ENCODE data around the gene RAPGEF1.

Gene RAPGEF1

DNA sequence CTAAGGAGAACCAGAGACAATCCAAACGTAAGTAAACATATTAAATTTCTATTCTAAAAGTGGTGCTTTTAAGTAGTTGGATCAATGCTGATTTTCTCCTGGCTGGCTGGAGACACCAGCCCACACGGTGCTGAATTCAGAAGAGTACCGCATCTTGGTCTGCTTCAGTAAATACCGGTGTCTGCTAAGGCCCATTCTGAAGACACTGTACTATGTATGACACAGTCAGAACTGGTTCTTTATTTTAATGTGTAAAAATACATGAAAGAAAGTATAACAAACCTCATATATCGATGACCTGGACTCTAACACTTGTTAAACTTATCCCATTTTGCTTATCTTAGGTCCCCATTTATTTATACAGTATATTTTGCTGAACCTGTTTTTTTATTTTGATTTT is 32.8 kb downstream of the RAPGEF1 start:
- DNase-seq (ENCODE audit: low read depth): no peak
- H3K4me3 ChIP-seq (ENCODE audit: low read depth, low read length): no peak overlapping the region
- TF ChIP-seq, protein P1, sequence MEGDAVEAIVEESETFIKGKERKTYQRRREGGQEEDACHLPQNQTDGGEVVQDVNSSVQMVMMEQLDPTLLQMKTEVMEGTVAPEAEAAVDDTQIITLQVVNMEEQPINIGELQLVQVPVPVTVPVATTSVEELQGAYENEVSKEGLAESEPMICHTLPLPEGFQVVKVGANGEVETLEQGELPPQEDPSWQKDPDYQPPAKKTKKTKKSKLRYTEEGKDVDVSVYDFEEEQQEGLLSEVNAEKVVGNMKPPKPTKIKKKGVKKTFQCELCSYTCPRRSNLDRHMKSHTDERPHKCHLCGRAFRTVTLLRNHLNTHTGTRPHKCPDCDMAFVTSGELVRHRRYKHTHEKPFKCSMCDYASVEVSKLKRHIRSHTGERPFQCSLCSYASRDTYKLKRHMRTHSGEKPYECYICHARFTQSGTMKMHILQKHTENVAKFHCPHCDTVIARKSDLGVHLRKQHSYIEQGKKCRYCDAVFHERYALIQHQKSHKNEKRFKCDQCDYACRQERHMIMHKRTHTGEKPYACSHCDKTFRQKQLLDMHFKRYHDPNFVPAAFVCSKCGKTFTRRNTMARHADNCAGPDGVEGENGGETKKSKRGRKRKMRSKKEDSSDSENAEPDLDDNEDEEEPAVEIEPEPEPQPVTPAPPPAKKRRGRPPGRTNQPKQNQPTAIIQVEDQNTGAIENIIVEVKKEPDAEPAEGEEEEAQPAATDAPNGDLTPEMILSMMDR (IDR thresholded peaks at IDR 0.05; ENCODE audit: low read depth, low read length): no peak
- TF ChIP-seq MAX (IDR thresholded peaks at IDR 0.05; ENCODE audit: low read depth, low read length): no peak
- TF ChIP-seq MYC (IDR thresholded peaks at IDR 0.05; ENCODE audit: low read depth, low read length): no peak
- no peak for TF ChIP-seq POLR2A (IDR thresholded peaks at IDR 0.05; ENCODE audit: extremely low read depth, insufficient read length)

GRCh38 chr9:131706608-131706970 is 33.3 kb downstream of the RAPGEF1 start:
- TF ChIP-seq, protein P1 (IDR thresholded peaks at IDR 0.05; ENCODE audit: low read depth, low read length): no peak
- TF ChIP-seq MAX (IDR thresholded peaks at IDR 0.05; ENCODE audit: low read depth, low read length) (no peak), MYC (IDR thresholded peaks at IDR 0.05; ENCODE audit: low read depth, low read length) (no peak), POLR2A (IDR thresholded peaks at IDR 0.05; ENCODE audit: extremely low read depth, insufficient read length) (no peak)
- no peak for DNase-seq (ENCODE audit: low read depth)
- no peak overlapping the region for H3K4me3 ChIP-seq (ENCODE audit: low read depth, low read length)

- TF ChIP-seq MAX (IDR thresholded peaks at IDR 0.05; ENCODE audit: low read depth, low read length) (no peak), POLR2A (IDR thresholded peaks at IDR 0.05; ENCODE audit: extremely low read depth, insufficient read length) (no peak), MYC (IDR thresholded peaks at IDR 0.05; ENCODE audit: low read depth, low read length) (no peak)
- TF ChIP-seq, protein P1 (IDR thresholded peaks at IDR 0.05; ENCODE audit: low read depth, low read length): no peak
- no peak overlapping the region for H3K4me3 ChIP-seq (ENCODE audit: low read depth, low read length)
- DNase-seq (ENCODE audit: low read depth): no peak
These were observed 34.9 kb downstream of the RAPGEF1 start for GRCh38 chr9:131704988-131705387.

DNA sequence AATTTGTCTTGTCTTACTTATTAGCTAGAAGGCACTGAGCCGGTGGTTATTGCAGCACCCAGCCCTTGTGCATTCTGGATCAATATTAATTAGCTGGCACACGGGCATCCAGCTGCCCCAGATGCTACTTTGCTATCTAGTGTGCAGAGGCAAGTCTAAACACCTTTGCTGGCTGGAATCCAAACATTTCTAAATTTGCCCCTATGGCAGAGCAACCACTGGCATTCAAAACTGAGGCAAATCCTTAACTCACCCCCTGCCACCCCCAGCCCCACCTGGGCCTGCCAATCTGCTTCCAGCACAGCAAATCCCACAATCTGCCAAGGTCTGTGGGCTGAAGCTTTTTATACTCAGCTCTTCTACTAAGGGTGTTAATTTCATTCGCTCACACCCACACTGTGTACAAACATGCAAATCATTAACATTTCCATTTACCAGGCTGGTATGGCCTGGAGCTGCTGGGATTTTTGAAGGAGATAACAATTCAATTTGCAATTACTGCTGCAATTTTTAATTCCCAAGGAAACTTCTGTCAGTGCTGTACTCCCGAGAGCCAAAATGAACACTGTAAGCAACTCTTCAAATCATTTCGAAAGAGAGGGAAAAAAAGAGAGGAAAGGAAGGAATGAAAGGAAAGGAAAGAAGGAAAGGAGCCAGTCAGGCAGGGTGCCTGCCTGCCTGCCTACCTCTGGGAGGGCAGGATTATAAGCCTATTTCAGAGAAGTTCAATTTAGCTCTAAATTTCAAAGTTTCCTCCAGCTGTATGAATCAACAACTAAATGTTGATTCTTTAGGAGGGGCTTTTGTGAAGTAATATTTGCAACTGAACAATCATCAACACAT is 35.5 kb downstream of the RAPGEF1 start:
- no peak overlapping the region for H3K4me3 ChIP-seq (ENCODE audit: low read depth, low read length)
- DNase-seq (ENCODE audit: low read depth): no peak
- TF ChIP-seq POLR2A (IDR thresholded peaks at IDR 0.05; ENCODE audit: extremely low read depth, insufficient read length): no peak

DNA sequence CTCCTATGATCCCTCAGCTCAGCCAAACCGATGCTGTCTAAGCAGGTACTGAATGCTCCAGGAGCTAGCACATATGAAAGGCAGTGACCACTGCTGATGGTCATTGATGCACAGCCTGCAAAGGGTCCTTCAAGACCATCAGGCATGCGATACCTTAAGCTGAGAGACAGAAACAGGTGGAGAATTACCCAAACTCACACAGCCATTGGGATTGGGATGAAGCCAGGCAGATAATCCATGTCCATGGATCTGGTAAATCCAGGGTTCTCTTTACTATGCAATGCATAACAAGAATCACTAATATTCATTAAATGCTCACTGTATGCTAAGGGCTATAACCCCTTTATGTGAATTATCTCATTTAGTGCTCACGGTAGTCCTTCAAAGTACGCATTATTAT is 36.2 kb downstream of the RAPGEF1 start:
- H3K4me3 ChIP-seq (ENCODE audit: low read depth, low read length): no peak overlapping the region
- TF ChIP-seq MAX (IDR thresholded peaks at IDR 0.05; ENCODE audit: low read depth, low read length): no peak
- TF ChIP-seq MYC (IDR thresholded peaks at IDR 0.05; ENCODE audit: low read depth, low read length): no peak
- TF ChIP-seq, protein P1 (IDR thresholded peaks at IDR 0.05; ENCODE audit: low read depth, low read length): no peak
- TF ChIP-seq POLR2A (IDR thresholded peaks at IDR 0.05; ENCODE audit: extremely low read depth, insufficient read length): no peak
- DNase-seq (ENCODE audit: low read depth): no peak

DNA sequence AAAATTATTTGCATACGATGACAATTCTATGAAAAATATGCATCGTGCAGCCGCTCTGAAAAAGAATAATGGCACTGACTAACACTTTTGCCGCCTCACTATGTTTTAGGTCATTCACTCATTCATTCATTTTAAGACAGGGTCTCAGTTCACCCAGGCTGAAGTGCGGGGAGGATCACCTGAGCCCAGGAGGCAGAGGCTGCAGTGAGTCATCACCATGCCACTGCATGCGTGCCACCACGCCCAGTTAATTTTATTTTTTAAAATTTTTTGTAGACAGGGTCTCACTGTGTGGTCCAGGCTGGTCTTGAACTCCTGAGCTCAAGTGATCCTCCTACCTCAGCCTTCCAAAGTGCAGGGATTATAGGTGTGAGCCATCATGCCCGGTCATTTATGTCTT is 37.0 kb downstream of the RAPGEF1 start:
- no peak overlapping the region for H3K4me3 ChIP-seq (ENCODE audit: low read depth, low read length)
- TF ChIP-seq MAX (IDR thresholded peaks at IDR 0.05; ENCODE audit: low read depth, low read length): no peak
- TF ChIP-seq POLR2A (IDR thresholded peaks at IDR 0.05; ENCODE audit: extremely low read depth, insufficient read length): no peak
- TF ChIP-seq MYC (IDR thresholded peaks at IDR 0.05; ENCODE audit: low read depth, low read length): no peak
- TF ChIP-seq, protein P1 (IDR thresholded peaks at IDR 0.05; ENCODE audit: low read depth, low read length): no peak
- DNase-seq (ENCODE audit: low read depth): no peak
